IMR-90 (cell line): Measurements from ENCODE around the gene MRPL23. TPM values are rescaled to one million over a fixed set of nuclear protein-coding genes. Genes with fewer than 3 reads are reported as not detected.

ENCODE experiments used
- ATAC-seq: fragments of 200-7000 bp; cut with Tn5 transposase; 2 replicates; pipeline ENCODE4 v1.9.1; 2020; ENCODE audit warnings: low read depth, mild to moderate bottlenecking, moderate library complexity
- BruUV-seq: library from RNA; stranded (reverse); fragments of 400-500 nt; replicated peaks from 2 replicates; lab custom pipeline; 2021; lab: Mats Ljungman, UMichigan
- CTCF ChIA-PET: fragments of 300-600 bp; formaldehyde crosslinking; extraction: SDS; loops from one replicate; lab custom pipeline; 2021; ENCODE audit warnings: antibody characterized with exemption; lab: Yijun Ruan, JAX
- POLR2A ChIA-PET: fragments of 300-600 bp; sonication (Branson Sonifier 250); formaldehyde crosslinking; loops from one replicate; lab custom pipeline; 2022; ENCODE audit warnings: antibody characterized with exemption; ENCODE audit not compliant: unreplicated experiment; lab: Charles Lee
- DNase-seq: peaks from one replicate; pipeline ENCODE4 v3.0.0; 2013
- H2AFZ ChIP-seq: replicated peaks from 2 replicates; pipeline ENCODE3; 2013; ENCODE audit warnings: low read length, mild to moderate bottlenecking; ENCODE audit not compliant: poor library complexity
- H2AK5ac ChIP-seq: 2 replicates; pipeline ENCODE4 v1.6.1; 2013; ENCODE audit warnings: low read depth, low read length, inconsistent platforms
- H2AK9ac ChIP-seq: replicated peaks from 2 replicates; pipeline ENCODE3; 2013; ENCODE audit warnings: mild to moderate bottlenecking, low read depth, low read length, moderate library complexity; ENCODE audit not compliant: poor library complexity
- H2BK120ac ChIP-seq: 2 replicates; pipeline ENCODE4 v1.6.1; 2013; ENCODE audit warnings: low read depth, low read length, inconsistent platforms
- H2BK15ac ChIP-seq: 3 replicates; pipeline ENCODE4 v1.6.1; 2013; ENCODE audit warnings: low read depth, low read length, inconsistent platforms
- H2BK20ac ChIP-seq: 2 replicates; pipeline ENCODE4 v1.6.1; 2013; ENCODE audit warnings: low read depth, mild to moderate bottlenecking, inconsistent platforms, low read length, moderate library complexity
- H2BK5ac ChIP-seq: 2 replicates; pipeline ENCODE4 v1.6.1; 2013; ENCODE audit warnings: mild to moderate bottlenecking, low read depth, low read length, inconsistent platforms; ENCODE audit not compliant: poor library complexity, severe bottlenecking
- H3K14ac ChIP-seq: replicated peaks from 2 replicates; pipeline ENCODE4 v1.6.1; 2013; ENCODE audit warnings: low read depth, low read length, inconsistent platforms
- H3K18ac ChIP-seq: 2 replicates; pipeline ENCODE4 v1.6.1; 2013; ENCODE audit warnings: low read depth, low read length, control low read depth
- H3K23ac ChIP-seq: 2 replicates; pipeline ENCODE4 v1.6.1; 2013; ENCODE audit warnings: low read depth, low read length, inconsistent platforms
- H3K27ac ChIP-seq: 2 replicates; pipeline ENCODE4 v1.5.1; 2013; ENCODE audit warnings: mild to moderate bottlenecking, control low read depth, low read length; ENCODE audit not compliant: insufficient read depth
- H3K27me3 ChIP-seq: 2 replicates; pipeline ENCODE4 v1.6.1; 2013; ENCODE audit warnings: low read length; ENCODE audit not compliant: control insufficient read depth, insufficient read depth
- H3K36me3 ChIP-seq: 2 replicates; pipeline ENCODE4 v1.6.1; 2013; ENCODE audit warnings: low read length, mixed read lengths; ENCODE audit not compliant: control insufficient read depth, insufficient read depth
- H3K4ac ChIP-seq: 2 replicates; pipeline ENCODE4 v1.6.1; 2013; ENCODE audit warnings: low read depth, low read length, inconsistent platforms
- H3K4me1 ChIP-seq: 2 replicates; pipeline ENCODE4 v1.6.1; 2013; ENCODE audit warnings: low read length, mixed read lengths; ENCODE audit not compliant: control insufficient read depth, insufficient read depth
- H3K4me2 ChIP-seq: 2 replicates; pipeline ENCODE4 v1.6.1; 2013; ENCODE audit warnings: low read depth, mild to moderate bottlenecking, control low read depth, low read length, moderate library complexity
- H3K4me3 ChIP-seq: 2 replicates; pipeline ENCODE4 v1.5.1; 2013; ENCODE audit warnings: low read depth, mild to moderate bottlenecking, control low read depth, low read length, moderate library complexity; ENCODE audit not compliant: insufficient read depth
- H3K56ac ChIP-seq: 2 replicates; pipeline ENCODE4 v1.6.1; 2013; ENCODE audit warnings: low read length, inconsistent platforms; ENCODE audit not compliant: insufficient read depth; ENCODE audit errors: extremely low read depth
- H3K79me1 ChIP-seq, 2 experiments: 2 replicates each; pipeline ENCODE4 v1.6.1; 2013; ENCODE audit warnings: low read length in 2 of 2, inconsistent platforms in 1 of 2, low read depth in 1 of 2
- H3K9ac ChIP-seq: 2 replicates; pipeline ENCODE4 v1.6.1; 2013; ENCODE audit warnings: low read depth, low read length, control low read depth
- H3K9me1 ChIP-seq: 2 replicates; pipeline ENCODE4 v1.6.1; 2013; ENCODE audit warnings: low read length, inconsistent platforms; ENCODE audit not compliant: insufficient read depth
- H3K9me3 ChIP-seq: 2 replicates; pipeline ENCODE4 v1.6.1; 2013; ENCODE audit warnings: low read length; ENCODE audit not compliant: control insufficient read depth, insufficient read depth
- H4K20me1 ChIP-seq: 2 replicates; pipeline ENCODE4 v1.6.1; 2013; ENCODE audit warnings: low read length, inconsistent platforms; ENCODE audit not compliant: insufficient read depth
- H4K5ac ChIP-seq: 2 replicates; pipeline ENCODE4 v1.6.1; 2013; ENCODE audit warnings: mild to moderate bottlenecking, low read depth, low read length, control low read depth
- H4K8ac ChIP-seq, 2 experiments: 2 replicates each; pipeline ENCODE4 v1.6.1; 2013; ENCODE audit warnings: low read depth in 2 of 2, low read length in 2 of 2, control low read depth in 1 of 2, inconsistent platforms in 1 of 2
- H4K91ac ChIP-seq: 2 replicates; pipeline ENCODE4 v1.6.1; 2013; ENCODE audit warnings: low read depth, low read length, inconsistent platforms; ENCODE audit not compliant: insufficient read depth
- FOS ChIP-seq: fragments of 150-350 bp; IDR thresholded peaks from 2 replicates; pipeline ENCODE4 v1.6.1; 2016; ENCODE audit warnings: low read depth, low read length
- MAZ ChIP-seq: IDR thresholded peaks from 2 replicates; pipeline ENCODE4 v1.6.1; 2012; ENCODE audit warnings: low read depth, mild to moderate bottlenecking, low read length, improper control_type of control experiment, moderate library complexity, borderline replicate concordance
- POLR2A ChIP-seq: IDR thresholded peaks from 2 replicates; pipeline ENCODE4 v1.6.1; 2012; ENCODE audit warnings: mild to moderate bottlenecking, low read depth, low read length
- WGBS, 2 experiments: methylation state at CpG; one replicate each; pipeline versions ENCODE4 v1.1.5 to v1.1.7; 2013; ENCODE audit warnings: missing lambda C conversion rate in 2 of 2; ENCODE audit not compliant: insufficient read length in 1 of 2; ENCODE audit errors: extremely low coverage in 2 of 2; 5-methylcytosine and 5-hydroxymethylcytosine counted together
- dilution Hi-C: fragments of 300-500 bp; cut with HindIII; formaldehyde crosslinking; loops from one replicate; pipeline ENCODE4 v1.14.3; 2018; ENCODE audit warnings: low sequenced_read_pairs; ENCODE audit not compliant: unreplicated experiment
- in situ Hi-C: fragments of 300-500 bp; cut with MboI; formaldehyde crosslinking; loops from 3 replicates; pipeline ENCODE4 v1.14.3; 2019; ENCODE audit warnings: low sequenced_read_pairs, inconsistent platforms, mixed read lengths
- intact Hi-C: fragments of 100-400 bp; cut with micrococcal nuclease; formaldehyde crosslinking; loops from 2 replicates; pipeline ENCODE4 v1.10.0; 2022
- polyA plus RNA-seq, 3 experiments: library from polyadenylated mRNA; depleted of rRNA; stranded (reverse); fragments of >200 nt; gene quantifications; 2 replicates each; pipeline ENCODE4 v1.2.3, GENCODE V29; 2012; ENCODE audit warnings: low replicate concordance in 1 of 3
- total RNA-seq: library from RNA; depleted of rRNA; stranded (reverse); fragments of >200 nt; gene quantifications from 2 replicates; pipeline ENCODE4 v1.2.3, GENCODE V29; 2012
- TF ChIP-seq, protein P1 (sequence below): fragments of 150-350 bp; IDR thresholded peaks from 2 replicates; pipeline ENCODE4 v1.6.1; 2016; ENCODE audit warnings: low read depth, mild to moderate bottlenecking, low read length, moderate library complexity, borderline replicate concordance

Gene MRPL23
- total and polyA plus RNA-seq, 2 of the 4 experiments (the other 2 are of a cell fraction): 68.4 to 114 TPM

DNA sequence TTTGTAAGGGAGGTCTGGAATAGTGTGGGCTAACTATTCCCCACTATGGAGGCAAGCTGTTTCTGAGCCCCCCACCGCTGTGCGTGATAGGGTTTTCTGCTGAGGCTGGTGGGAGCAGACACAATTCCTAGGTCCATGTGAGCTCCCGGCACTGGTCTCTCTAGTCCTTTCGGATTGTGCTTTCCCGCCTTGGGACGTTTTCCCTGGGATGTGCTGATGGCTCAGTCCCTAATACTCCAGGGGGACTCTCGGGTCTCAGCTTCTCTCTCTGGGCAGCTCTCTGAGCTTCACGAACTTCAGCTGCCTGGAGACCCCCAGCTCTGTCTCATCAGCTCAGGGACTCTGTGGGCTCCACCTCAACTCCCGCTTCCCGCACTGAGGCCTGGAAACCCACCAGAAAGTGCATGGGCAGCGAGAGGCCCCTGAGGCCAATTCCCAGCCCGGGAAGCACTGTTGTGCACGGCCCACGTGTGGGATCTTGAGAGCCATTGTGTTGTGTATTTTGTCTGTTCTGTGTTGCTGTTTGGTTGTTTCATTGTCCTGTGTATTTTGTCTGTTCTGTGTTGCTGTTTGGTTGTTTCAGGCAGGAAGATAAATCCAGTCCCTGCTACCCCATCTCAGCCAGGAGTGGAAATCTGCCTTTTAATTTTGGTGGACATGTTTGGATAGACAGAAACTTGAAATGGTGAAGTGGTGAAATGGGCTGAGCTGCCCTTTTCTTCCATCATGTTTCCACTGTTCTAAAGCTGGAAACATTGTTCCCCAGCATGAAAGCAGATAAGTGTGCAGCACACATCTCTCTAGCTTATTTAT lies 40.3 kb upstream of the MRPL23 start:
- dilution Hi-C loops: no loop called here
- no peaks in the 10 kb centered on the region for H3K79me1 ChIP-seq
- H3K4me1 ChIP-seq: no peaks in the 10 kb centered on the region
- intact Hi-C loops: no loop called here
- ChIA-PET CTCF (no interaction called here), POLR2A (no interaction called here)
- H3K23ac ChIP-seq: no peak overlapping the region
- no peak overlapping the region for H2BK15ac ChIP-seq
- H4K5ac ChIP-seq: no peak overlapping the region
- no peak for ATAC-seq
- no peak overlapping the region for H2AFZ ChIP-seq
- H2BK20ac ChIP-seq: no peak overlapping the region
- H3K4me2 ChIP-seq: no peak overlapping the region
- H3K4me3 ChIP-seq: no peak overlapping the region
- H2BK5ac ChIP-seq: no peak overlapping the region
- H4K91ac ChIP-seq: no peak overlapping the region
- no peak overlapping the region for H3K18ac ChIP-seq
- no peak overlapping the region for H3K56ac ChIP-seq
- no peak overlapping the region for H3K4ac ChIP-seq
- TF ChIP-seq FOS: no peak
- TF ChIP-seq MAZ: no peak
- no peak for TF ChIP-seq POLR2A
- TF ChIP-seq, protein P1, sequence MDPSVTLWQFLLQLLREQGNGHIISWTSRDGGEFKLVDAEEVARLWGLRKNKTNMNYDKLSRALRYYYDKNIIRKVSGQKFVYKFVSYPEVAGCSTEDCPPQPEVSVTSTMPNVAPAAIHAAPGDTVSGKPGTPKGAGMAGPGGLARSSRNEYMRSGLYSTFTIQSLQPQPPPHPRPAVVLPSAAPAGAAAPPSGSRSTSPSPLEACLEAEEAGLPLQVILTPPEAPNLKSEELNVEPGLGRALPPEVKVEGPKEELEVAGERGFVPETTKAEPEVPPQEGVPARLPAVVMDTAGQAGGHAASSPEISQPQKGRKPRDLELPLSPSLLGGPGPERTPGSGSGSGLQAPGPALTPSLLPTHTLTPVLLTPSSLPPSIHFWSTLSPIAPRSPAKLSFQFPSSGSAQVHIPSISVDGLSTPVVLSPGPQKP: no peak
- no peak overlapping the region for H2AK5ac ChIP-seq
- H3K14ac ChIP-seq: no peak overlapping the region
- 83% methylated on average over 4 of the region's 14 CpGs; no CpG with 5 or more reads in 1 of the 2 experiments for WGBS, 2 experiments
- peaks cover 29% of the 10 kb centered on the region for H3K27me3 ChIP-seq
- in situ Hi-C loops: no loop called here
- H3K9ac ChIP-seq: no peak overlapping the region
- no peak overlapping the region for H2AK9ac ChIP-seq
- no peaks in the 10 kb centered on the region for H4K20me1 ChIP-seq
- no peak for DNase-seq
- H3K36me3 ChIP-seq: no peaks in the 10 kb centered on the region
- BruUV-seq: no TSS peak
- H4K8ac ChIP-seq: no peak overlapping the region
- H3K9me3 ChIP-seq: no peaks in the 10 kb centered on the region
- H3K9me1 ChIP-seq: no peaks in the 10 kb centered on the region
- no peak overlapping the region for H2BK120ac ChIP-seq
- no peak overlapping the region for H3K27ac ChIP-seq
